Heart left ventricle (tissue), 16 donors: Measurements from ENCODE around the gene PRSS22. TPM values are rescaled to one million over a fixed set of nuclear protein-coding genes. Genes with fewer than 3 reads are reported as not detected.

Experiments
- ATAC-seq, 4 donors: fragments of 200-7000 bp; cut with Tn5 transposase; one replicate each; pipeline ENCODE4 v1.9.1; 2020 to 2022; ENCODE audit warnings: moderate library complexity in 4 of 4, mild to moderate bottlenecking in 3 of 4, moderate number of reproducible peaks in 1 of 4
- DNase-seq, 5 donors: peaks; one replicate each; pipeline ENCODE4 v3.0.0-alpha.2; 2020
- H3K27ac ChIP-seq, 12 donors: fragments of 200-600 bp; sonication (generic) in 4 of 12; one replicate each; pipeline versions ENCODE4 v1.5.0 to v1.8.0; 2016 to 2022; ENCODE audit warnings: mild to moderate bottlenecking in 2 of 12
- H3K27me3 ChIP-seq, 9 donors: fragments of 200-600 bp; sonication (generic) in 2 of 9; one replicate each; pipeline versions ENCODE4 v1.5.1 to v1.8.0; 2016 to 2022; ENCODE audit warnings: mild to moderate bottlenecking in 3 of 9
- H3K36me3 ChIP-seq, 9 donors: fragments of 200-600 bp; sonication (generic) in 2 of 9; one replicate each; pipeline versions ENCODE4 v1.5.0 to v1.8.0; 2018 to 2022; ENCODE audit warnings: mild to moderate bottlenecking in 2 of 9
- H3K4me1 ChIP-seq, 12 donors: fragments of 200-600 bp; sonication (generic) in 4 of 12; one replicate each; pipeline versions ENCODE4 v1.5.0 to v1.8.0; 2016 to 2022; ENCODE audit warnings: mild to moderate bottlenecking in 3 of 12
- H3K4me3 ChIP-seq, 12 donors: fragments of 200-600 bp; sonication (generic) in 4 of 12; one replicate each; pipeline versions ENCODE4 v1.5.0 to v1.8.0; 2017 to 2022; ENCODE audit warnings: mild to moderate bottlenecking in 9 of 12, moderate library complexity in 4 of 12
- H3K9me3 ChIP-seq, 12 donors: fragments of 200-600 bp; sonication (generic) in 4 of 12; one replicate each; pipeline versions ENCODE4 v1.5.0 to v1.8.0; 2016 to 2022; ENCODE audit warnings: mild to moderate bottlenecking in 1 of 12
- CTCF ChIP-seq, 12 donors: fragments of 200-600 bp; sonication (generic) in 4 of 12; IDR thresholded peaks; one replicate each; pipeline versions ENCODE4 v1.5.0 to v1.8.0; 2018 to 2022; ENCODE audit warnings: antibody characterized with exemption in 12 of 12, mild to moderate bottlenecking in 5 of 12
- POLR2A ChIP-seq, 2 donors: fragments of 450-650 bp; IDR thresholded peaks; one replicate each; pipeline ENCODE4 v1.6.1; 2017; ENCODE audit warnings: antibody characterized with exemption in 2 of 2, mild to moderate bottlenecking in 2 of 2, moderate library complexity in 2 of 2
- WGBS, 4 donors: extraction: QIAGEN DNeasy Blood & Tissue Kit in 2 of 4; methylation state at CpG; one replicate each; pipeline versions ENCODE4 v1.1.5 to v1.1.7; 2013 to 2018; 5-methylcytosine and 5-hydroxymethylcytosine counted together
- intact Hi-C, 10 donors: fragments of 100-400 bp; cut with DNase I; formaldehyde crosslinking; loops; one replicate each; pipeline versions ENCODE4 v1.11.1 to v1.14.2; 2022
- polyA plus RNA-seq, 2 donors: library from polyadenylated mRNA; stranded (reverse); fragments of 200-250 nt; gene quantifications; one replicate each; pipeline ENCODE4 v1.2.3, GENCODE V29; 2013
- total RNA-seq, 9 donors: library from RNA; depleted of rRNA in 2 of 9; stranded (reverse); fragments of >200 nt in 2 of 9; fragmentation: NEBNext Ultra II Directional in 3 of 9; extraction: Animal tissue kit (Norgen Biotek cat#: 25700) in 3 of 9; gene quantifications; one replicate each; pipeline versions ENCODE4 v1.1.0 to v1.2.4, GENCODE V29; 2016 to 2023
- donor health status: ischemic (EF 13 %, LVEDD 7.1; RV severe dilation, severe dysfunction).
- donor health status: healthy with polysubstance abuse.
- donor health status: DM: no; HTN: yes; CAD: no.
- donor health status: DM: no; HTN: no; CAD: no.
- donor health status: ischemic (EF 25% LVEDD 6.9; RV normal size, moderate dysfunction).
- donor health status: ischemic (EF 25% LVEDD 5.7; RV mildly dilated, moderate dysfunction).
- donor health status: healthy.
- donor health status: DM: yes; HTN: yes; CAD: no.
- donor health status: ischemic (EF 35%, LVEDD 5.7; RV mildly dilated, moderate dysfunction).
- donor health status: nonischemic (EF 11% LVEDD 7.7; RV severe dilation, severe dysfunction).
- donor health status: DM: yes; HTN: yes; CAD: no.
- donor health status: PGD.
- donor health status: ischemic (EF 29% LVEDD 5.4; RV normal size, mild dysfunction).
- donor health status: nonischemic (EF 23%, LVEDD 6.1; RV moderate dilation, normal function).

Gene PRSS22
- total and polyA plus RNA-seq, 11 donors, result not detected

DNA sequence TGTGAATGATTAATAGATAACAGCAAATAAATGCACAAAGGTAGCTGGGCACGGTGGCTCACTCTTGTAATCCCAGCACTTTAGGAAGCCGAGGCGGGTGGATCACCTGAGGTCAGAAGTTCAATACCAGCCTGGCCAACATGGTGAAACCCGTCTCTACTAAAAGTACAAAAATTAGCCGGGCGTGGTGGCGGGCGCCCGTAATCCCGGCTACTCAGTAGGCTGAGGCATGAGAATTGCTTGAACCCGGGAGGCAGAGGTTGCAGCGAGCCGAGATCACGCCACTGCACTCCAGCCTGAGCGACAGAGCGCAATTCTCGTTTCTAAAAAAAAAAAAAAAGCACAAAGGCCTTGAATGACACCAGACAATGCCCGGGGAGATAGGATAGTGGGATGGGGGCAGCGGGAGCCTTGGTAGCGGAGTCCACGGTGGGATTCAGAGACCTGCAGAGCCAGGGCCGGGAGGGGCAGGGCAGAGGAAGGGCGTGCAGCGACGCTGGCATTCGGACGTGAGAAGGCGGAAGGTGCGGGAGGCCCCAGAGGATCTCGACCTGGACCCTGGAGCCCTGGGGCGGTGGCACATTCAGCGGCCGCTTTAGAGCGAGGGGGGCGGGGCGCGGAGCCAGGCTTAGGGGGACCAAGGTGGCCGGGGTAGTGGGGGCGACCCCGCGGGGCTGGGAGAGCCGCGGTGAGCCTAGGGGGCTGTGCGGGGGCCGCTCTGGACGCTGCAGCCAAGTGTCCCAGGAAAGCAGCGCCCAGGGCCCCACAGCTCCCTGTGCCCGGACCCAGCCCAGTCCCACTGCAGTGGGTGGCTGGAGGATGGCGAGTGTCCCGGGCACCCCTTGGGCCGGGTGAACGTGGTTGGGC is 24.0 kb upstream of the PRSS22 start:
- ATAC-seq (peak in 3 of 4 donors; percentile 2 to 11 (median 8)), DNase-seq (peak; percentile 42 to 82 (median 59))
- Histone ChIP-seq H3K4me1 (peaks cover 0 to 16% (median 8%) of the 10 kb centered on the region in 12 donors), H3K4me3 (peak overlapping the region; percentile 54 to 99 (median 88)), H3K9me3 (peaks cover 0 to 4% (median 0%) of the 10 kb centered on the region in 12 donors), H3K27me3 (no peaks in the 10 kb centered on the region), H3K27ac (peak overlapping the region; percentile 70 to 99 (median 96)), H3K36me3 (no peaks in the 10 kb centered on the region)
- TF ChIP-seq POLR2A (IDR thresholded peaks at IDR 0.05) (peak in 1 of 2 donors; percentile 5), CTCF (IDR thresholded peaks at IDR 0.05) (no peak)
- 6 to 11% (median 10%) methylated on average over 39 to 52 of the region's 52 CpGs for WGBS, 4 donors
- intact Hi-C loops, result loop anchor here in 9 of 10 donors (2.0 kb wide), 2 partner anchors 21 to 23 kb away; no protein-coding TSS in a partner anchor

GRCh38 chr16:2879854-2880508 is 22.0 kb upstream of the PRSS22 start:
- ATAC-seq, result no peak
- Histone ChIP-seq H3K36me3 (no peaks in the 10 kb centered on the region), H3K27me3 (no peaks in the 10 kb centered on the region), H3K27ac (no peak overlapping the region), H3K4me1 (peaks cover 0 to 17% (median 8%) of the 10 kb centered on the region in 12 donors), H3K9me3 (peaks cover 0 to 4% (median 0%) of the 10 kb centered on the region in 12 donors), H3K4me3 (no peak overlapping the region)
- intact Hi-C loops, result loop anchor here in 2 of 10 donors (5.0 to 10.0 kb wide), 2 partner anchors 37 to 85 kb away; partner anchors contain the start of genes KREMEN2 (in 1 of the 2) and PAQR4 (in 1 of the 2)
- no peak for DNase-seq
- TF ChIP-seq CTCF (IDR thresholded peaks at IDR 0.05), result no peak
- TF ChIP-seq POLR2A (IDR thresholded peaks at IDR 0.05), result no peak
- 86 to 90% (median 87%) methylated on average over 6 of the region's 6 CpGs for WGBS, 4 donors

DNA sequence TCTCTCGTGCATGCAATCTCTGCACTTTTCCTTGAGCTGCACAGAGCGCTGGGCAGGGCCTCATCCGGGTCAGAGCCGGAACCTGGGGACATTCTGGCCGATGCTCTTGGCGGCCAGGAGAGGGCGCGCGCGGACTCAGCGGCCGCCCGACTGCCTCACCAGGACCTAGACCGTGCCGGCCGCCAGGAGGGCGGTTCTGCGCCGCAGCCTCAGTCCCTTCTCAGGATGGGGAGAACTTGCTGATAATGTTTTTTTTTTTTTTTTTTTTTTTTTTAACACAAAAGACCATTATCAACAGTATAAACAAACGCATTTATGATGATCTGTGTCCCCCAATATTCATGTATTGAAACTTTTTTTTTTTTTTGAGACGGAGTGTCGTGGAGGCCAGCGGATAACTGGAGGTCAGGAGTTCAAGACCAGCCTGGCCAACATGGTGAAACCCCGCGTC is 17.0 kb upstream of the PRSS22 start:
- TF ChIP-seq POLR2A (IDR thresholded peaks at IDR 0.05) (no peak), CTCF (IDR thresholded peaks at IDR 0.05) (peak; percentile 87 to 98 (median 93))
- H3K36me3 ChIP-seq, result no peaks in the 10 kb centered on the region
- ATAC-seq (peak; percentile 94 to 99 (median 98)), DNase-seq (peak; percentile 80 to 89 (median 85))
- peaks cover 0 to 8% (median 1%) of the 10 kb centered on the region in 12 donors for H3K4me1 ChIP-seq
- 12 to 14% (median 13%) methylated on average over 25 of the region's 25 CpGs for WGBS, 4 donors
- H3K27me3 ChIP-seq, result no peaks in the 10 kb centered on the region
- intact Hi-C loops, result loop anchor here in 8 of 10 donors (2.0 to 10.0 kb wide), 7 partner anchors 30 to 90 kb away; partner anchors contain the start of genes FLYWCH1 (in 2 of the 8), KREMEN2 (in 1 of the 8) and PAQR4 (in 1 of the 8)
- peaks cover 0 to 4% (median 0%) of the 10 kb centered on the region in 12 donors for H3K9me3 ChIP-seq
- H3K4me3 ChIP-seq, result no peak overlapping the region
- H3K27ac ChIP-seq, result peak overlapping the region in 1 of 12 donors; percentile 32
